ENCODE measurements around the gene HOXB8.

- no peak for TF ChIP-seq CTCF (IDR thresholded peaks at IDR 0.05)
- TF ChIP-seq ZFX (IDR thresholded peaks at IDR 0.05; ENCODE audit: borderline replicate concordance) = no peak
Measured at GRCh38 chr17:48609759-48610281, 5.3 kb downstream of the HOXB8 start.

All from 22Rv1 (cell line).